Mesodermal cell (in vitro differentiated cells): ENCODE measurements around the gene COA1.

ENCODE experiments used
- H3K27ac ChIP-seq: 2 replicates; pipeline ENCODE4 v1.7.0; 2013; ENCODE audit warnings: mild to moderate bottlenecking, low read depth, low read length, moderate library complexity; ENCODE audit not compliant: severe bottlenecking
- H3K36me3 ChIP-seq: 2 replicates; pipeline ENCODE4 v1.7.1; 2013; ENCODE audit warnings: mild to moderate bottlenecking, low read length, moderate library complexity; ENCODE audit not compliant: control insufficient read depth, insufficient read depth
- H3K4me1 ChIP-seq: one replicate; pipeline ENCODE4 v1.7.1; 2013; ENCODE audit warnings: mild to moderate bottlenecking, low read length; ENCODE audit not compliant: insufficient read depth, control insufficient read depth, poor library complexity, severe bottlenecking
- H3K4me3 ChIP-seq: 2 replicates; pipeline ENCODE4 v1.7.0; 2013; ENCODE audit warnings: low read length, control low read depth, mild to moderate bottlenecking; ENCODE audit not compliant: insufficient read depth, poor library complexity, severe bottlenecking; ENCODE audit errors: extremely low read depth
- H3K9me3 ChIP-seq: 2 replicates; pipeline ENCODE4 v1.7.1; 2013; ENCODE audit warnings: mild to moderate bottlenecking, low read length, moderate library complexity; ENCODE audit not compliant: control insufficient read depth
- WGBS, 2 experiments: methylation state at CpG; one replicate each; pipeline ENCODE4 v1.1.5; 2013; ENCODE audit warnings: missing lambda C conversion rate in 2 of 2; ENCODE audit not compliant: insufficient coverage in 2 of 2; 5-methylcytosine and 5-hydroxymethylcytosine counted together

Gene COA1

DNA sequence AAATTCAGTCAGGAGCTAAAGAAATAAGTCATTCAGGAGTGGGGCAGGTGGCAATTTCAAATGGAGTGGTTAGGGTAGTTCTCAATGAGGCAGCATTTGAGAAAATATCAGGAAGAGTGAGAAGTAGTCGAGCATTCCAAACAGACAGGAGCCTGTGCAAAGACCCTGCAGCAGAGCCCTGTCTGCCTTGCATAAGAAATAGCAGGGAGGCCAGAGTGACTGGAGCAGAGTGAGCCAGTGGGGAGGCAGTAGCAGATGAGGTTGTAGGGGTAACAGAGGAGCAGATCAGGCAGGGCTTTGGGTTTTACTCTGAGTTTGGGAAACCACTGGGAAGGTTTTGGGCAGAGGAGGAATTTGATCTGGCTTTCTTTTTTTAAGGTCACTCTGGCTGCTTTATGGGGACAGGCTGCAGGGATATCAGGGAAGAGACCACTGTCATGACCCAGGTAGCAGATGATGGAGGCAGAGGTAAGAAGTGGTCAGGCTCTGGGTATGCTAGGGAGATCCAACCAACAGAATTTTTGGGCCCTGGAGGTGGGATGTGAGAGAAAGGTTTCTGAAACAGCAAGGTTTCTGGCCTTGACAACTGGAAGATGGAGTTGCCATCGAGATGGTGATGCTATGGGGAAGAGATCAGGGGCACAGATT, 27.9 kb upstream of the COA1 start:
- Histone ChIP-seq H3K36me3 (no peaks in the 10 kb centered on the region), H3K27ac (no peak overlapping the region), H3K9me3 (no peaks in the 10 kb centered on the region), H3K4me3 (no peak overlapping the region), H3K4me1 (no peaks in the 10 kb centered on the region)
- WGBS, 2 experiments, result 88 to 100% methylated on average over 2 of the region's 2 CpGs

DNA sequence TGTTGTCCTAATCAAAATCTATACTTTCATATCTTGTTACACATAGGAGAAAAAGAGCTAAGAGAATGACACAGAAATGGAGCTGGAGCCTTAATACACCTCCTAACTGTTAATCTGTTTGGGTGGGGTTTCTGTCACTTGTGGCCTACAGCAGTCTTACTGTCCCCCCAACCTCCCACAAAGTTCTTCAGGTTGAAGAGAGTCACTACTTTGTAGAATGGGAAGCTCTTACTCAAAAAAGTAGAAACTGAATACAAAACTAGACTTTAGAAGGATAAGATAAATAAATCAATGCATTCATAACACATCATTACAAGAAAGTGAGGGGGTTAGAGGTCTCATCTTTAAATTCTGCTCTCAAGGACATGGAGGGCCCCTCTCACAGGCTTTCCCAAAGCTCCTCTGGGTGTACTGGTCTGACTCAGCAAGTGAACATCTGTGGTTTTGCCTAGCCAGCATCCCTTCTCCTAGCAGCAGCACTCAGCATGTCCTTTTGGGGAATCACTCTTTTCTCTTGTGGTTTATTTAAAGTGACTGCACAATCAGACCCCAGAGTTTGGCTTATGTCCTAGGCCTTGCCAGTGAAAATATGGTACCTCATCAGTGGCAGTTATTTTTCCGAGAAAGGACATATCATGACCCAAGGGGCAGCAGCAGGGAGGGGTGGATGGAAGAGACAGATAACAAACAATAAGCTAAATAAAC, 27.2 kb upstream of the COA1 start:
- no CpG with 5 or more reads among the region's 1 CpG for WGBS, 2 experiments
- no peaks in the 10 kb centered on the region for H3K4me1 ChIP-seq
- H3K9me3 ChIP-seq, result no peaks in the 10 kb centered on the region
- no peak overlapping the region for H3K27ac ChIP-seq
- H3K36me3 ChIP-seq, result no peaks in the 10 kb centered on the region
- H3K4me3 ChIP-seq, result no peak overlapping the region

DNA sequence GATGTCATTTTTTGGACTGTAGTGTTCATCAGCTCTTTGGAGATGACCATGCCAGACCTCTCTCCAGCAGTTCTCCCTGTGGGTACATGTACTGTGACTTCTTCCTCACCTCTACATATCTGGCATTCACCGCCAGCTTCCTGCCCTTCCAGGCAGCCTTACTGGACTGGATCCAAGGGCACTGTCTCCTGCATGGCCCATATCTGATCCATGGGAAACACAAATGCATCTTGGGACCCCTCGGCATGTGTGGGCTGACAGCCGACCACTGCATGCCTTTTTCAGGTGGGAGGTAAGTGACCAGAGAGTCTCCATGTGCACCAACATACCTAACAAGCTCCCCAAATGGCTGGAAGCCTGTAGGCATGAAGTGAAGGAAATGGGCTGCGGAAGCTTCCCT, 25.3 kb upstream of the COA1 start:
- no peaks in the 10 kb centered on the region for H3K36me3 ChIP-seq
- H3K9me3 ChIP-seq, result no peaks in the 10 kb centered on the region
- H3K4me1 ChIP-seq, result no peaks in the 10 kb centered on the region
- 93 to 100% methylated on average over 1 to 3 of the region's 4 CpGs for WGBS, 2 experiments
- H3K4me3 ChIP-seq, result no peak overlapping the region
- no peak overlapping the region for H3K27ac ChIP-seq

GRCh38 chr7:43753843-43754242, 24.5 kb upstream of the COA1 start:
- H3K36me3 ChIP-seq, result no peaks in the 10 kb centered on the region
- 67 to 87% methylated on average over 1 to 3 of the region's 3 CpGs for WGBS, 2 experiments

GRCh38 chr7:43753271-43753810, 24.0 kb upstream of the COA1 start:
- no peak overlapping the region for H3K4me3 ChIP-seq
- no peak overlapping the region for H3K27ac ChIP-seq
- WGBS, 2 experiments, result 83 to 88% methylated on average over 1 of the region's 1 CpG
- H3K36me3 ChIP-seq, result no peaks in the 10 kb centered on the region
- H3K4me1 ChIP-seq, result no peaks in the 10 kb centered on the region
- H3K9me3 ChIP-seq, result no peaks in the 10 kb centered on the region

More at GRCh38 chr7:43753843-43754242, 24.5 kb upstream of the COA1 start:
- H3K4me3 ChIP-seq, result no peak overlapping the region
- no peaks in the 10 kb centered on the region for H3K9me3 ChIP-seq
- H3K27ac ChIP-seq, result no peak overlapping the region
- H3K4me1 ChIP-seq, result no peaks in the 10 kb centered on the region

GRCh38 chr7:43752411-43752810, 23.1 kb upstream of the COA1 start:
- no peaks in the 10 kb centered on the region for H3K36me3 ChIP-seq
- WGBS, 2 experiments, result 74 to 93% methylated on average over 3 of the region's 3 CpGs
- H3K27ac ChIP-seq, result no peak overlapping the region
- H3K4me3 ChIP-seq, result no peak overlapping the region
- H3K9me3 ChIP-seq, result no peaks in the 10 kb centered on the region
- no peaks in the 10 kb centered on the region for H3K4me1 ChIP-seq

DNA sequence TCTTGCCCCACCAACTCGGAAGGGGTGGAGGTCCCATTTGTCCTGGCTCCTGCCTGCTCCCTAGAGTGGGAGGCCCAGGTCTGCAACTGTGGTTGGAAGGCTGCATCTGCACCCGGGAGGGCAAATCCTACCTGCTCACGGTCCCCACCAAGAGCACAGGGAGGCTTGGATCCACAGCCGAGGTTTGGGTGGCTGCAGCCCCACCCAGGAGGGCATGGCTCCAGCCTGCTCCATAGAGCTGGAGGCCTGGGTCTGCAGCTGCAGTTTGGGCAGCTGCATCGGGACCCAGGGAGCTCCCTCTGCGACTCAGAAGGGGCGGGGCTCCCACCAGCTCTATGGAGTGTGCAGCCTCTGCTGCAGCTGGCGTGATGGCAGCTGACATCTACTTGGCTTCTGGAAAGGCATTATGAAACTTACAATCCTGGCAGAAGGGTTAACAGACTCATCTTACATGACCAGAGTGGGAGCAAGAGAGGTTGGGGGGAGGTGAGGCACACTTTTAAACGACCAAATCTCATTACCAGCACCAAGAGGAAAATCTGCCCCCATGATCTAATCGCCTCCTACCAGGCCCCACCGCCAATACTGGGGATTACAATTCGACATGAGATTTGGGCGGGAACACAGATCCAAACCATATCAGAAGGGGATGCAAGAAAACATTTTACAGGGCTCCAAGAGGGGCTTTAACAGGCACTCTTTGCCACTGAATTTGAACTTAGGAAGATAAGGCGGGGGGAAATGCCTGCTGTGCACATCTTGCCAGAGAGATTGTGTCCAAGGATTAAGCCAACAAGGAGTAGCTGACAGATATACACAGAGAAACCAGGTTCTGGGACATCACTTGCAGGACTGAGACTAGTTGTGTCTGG, 20.9 kb upstream of the COA1 start:
- 82 to 86% methylated on average over 11 to 13 of the region's 14 CpGs for WGBS, 2 experiments
- H3K9me3 ChIP-seq, result no peaks in the 10 kb centered on the region
- H3K4me3 ChIP-seq, result no peak overlapping the region
- H3K27ac ChIP-seq, result no peak overlapping the region
- H3K4me1 ChIP-seq, result no peaks in the 10 kb centered on the region
- H3K36me3 ChIP-seq, result no peaks in the 10 kb centered on the region

GRCh38 chr7:43749383-43749940, 20.1 kb upstream of the COA1 start:
- H3K4me1 ChIP-seq, result no peaks in the 10 kb centered on the region
- H3K36me3 ChIP-seq, result no peaks in the 10 kb centered on the region
- 78 to 90% methylated on average over 3 of the region's 5 CpGs for WGBS, 2 experiments
- H3K9me3 ChIP-seq, result no peaks in the 10 kb centered on the region
- H3K4me3 ChIP-seq, result no peak overlapping the region
- H3K27ac ChIP-seq, result no peak overlapping the region

GRCh38 chr7:43747328-43748105, 18.2 kb upstream of the COA1 start:
- Histone ChIP-seq H3K4me1 (no peaks in the 10 kb centered on the region), H3K27ac (no peak overlapping the region), H3K4me3 (no peak overlapping the region), H3K9me3 (no peaks in the 10 kb centered on the region), H3K36me3 (no peaks in the 10 kb centered on the region)
- 80% methylated on average over 2 of the region's 9 CpGs; no CpG with 5 or more reads in 1 of the 2 experiments for WGBS, 2 experiments

- H3K4me1 ChIP-seq, result no peaks in the 10 kb centered on the region
- H3K4me3 ChIP-seq, result no peak overlapping the region
- H3K36me3 ChIP-seq, result no peaks in the 10 kb centered on the region
- no peak overlapping the region for H3K27ac ChIP-seq
- H3K9me3 ChIP-seq, result no peaks in the 10 kb centered on the region
These were observed 13.4 kb upstream of the COA1 start for GRCh38 chr7:43742692-43743091.
